NK-92 treated with Interleukin-12 subunit alpha and Interleukin-12 subunit beta, amount 100 ng/mL, for 24 hours (cell line): ENCODE results near the gene REX1BD.
A peak's percentile ranks its signal among the peaks of the same experiment; 100 is the strongest.

Experiments used
- DNase-seq: peaks from one replicate; lab custom pipeline; 2025; lab: John Stamatoyannopoulos, UW

The REX1BD gene

GRCh38 chr19:18613589-18614234 lies 25.1 kb downstream of the REX1BD start:
- no peak for DNase-seq

GRCh38 chr19:18616023-18616422 lies 27.4 kb downstream of the REX1BD start:
- DNase-seq, result no peak

DNA sequence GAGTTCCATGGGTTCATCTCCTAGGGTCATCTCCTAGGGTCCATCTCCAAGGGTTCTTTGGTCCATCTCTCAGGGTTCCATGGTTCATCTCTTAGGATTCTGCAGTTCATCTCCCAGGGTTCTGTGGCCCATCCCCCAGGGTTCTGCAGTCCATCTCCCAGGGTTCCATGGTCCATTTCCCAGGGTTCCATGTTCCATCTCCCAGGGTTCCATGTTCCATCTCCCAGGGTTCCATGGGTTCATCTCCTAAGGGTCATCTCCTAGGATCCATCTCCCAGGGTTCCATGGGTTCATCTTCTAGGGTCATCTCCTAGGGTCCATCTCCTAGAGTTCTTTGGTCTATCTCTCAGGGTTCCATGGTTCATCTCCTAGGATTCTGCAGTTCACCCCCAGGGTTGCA lies 29.0 kb downstream of the REX1BD start:
- no peak for DNase-seq

- DNase-seq, result no peak
Measured at GRCh38 chr19:18618236-18618635, 29.6 kb downstream of the REX1BD start.

DNA sequence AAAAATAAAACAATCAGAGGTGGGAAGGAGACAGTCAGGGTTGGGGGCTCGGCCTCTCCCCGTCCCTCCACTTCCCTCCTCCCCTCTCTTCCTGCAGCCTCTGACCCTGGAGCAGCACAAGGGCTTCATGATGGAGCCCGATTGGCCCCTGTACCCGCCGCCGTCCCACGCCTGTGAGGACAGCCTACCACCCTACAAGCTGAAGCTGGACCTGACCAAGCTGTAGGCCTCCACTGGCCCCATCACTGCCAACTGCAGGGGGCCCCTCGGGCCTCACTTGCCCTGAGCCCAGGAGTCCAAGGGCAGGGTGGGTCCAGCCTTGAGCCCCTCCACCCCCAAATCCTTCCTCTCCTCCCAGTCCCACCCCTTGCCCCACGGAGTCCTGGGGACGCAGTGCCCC lies 31.7 kb downstream of the REX1BD start:
- DNase-seq, result no peak

DNA sequence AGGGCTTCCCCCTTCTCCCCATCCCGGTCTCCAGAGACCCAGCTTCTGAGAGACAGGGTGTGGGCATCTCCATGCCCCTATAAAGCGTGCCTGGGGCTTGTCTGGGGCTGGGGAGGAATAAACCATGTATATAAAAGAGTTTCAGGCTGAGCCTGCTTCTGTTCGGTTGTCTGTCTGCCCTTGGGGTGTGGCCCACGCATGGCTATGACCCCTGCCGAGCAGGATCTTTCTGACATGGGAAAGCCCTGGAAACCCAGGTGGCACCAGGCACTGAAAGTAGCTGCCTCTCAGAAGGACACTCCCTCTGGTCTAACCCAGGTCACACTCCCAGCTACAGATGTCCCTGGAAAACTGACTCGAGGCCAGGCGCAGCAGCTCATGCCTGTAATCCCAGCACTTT lies 32.3 kb downstream of the REX1BD start:
- DNase-seq, result no peak

DNA sequence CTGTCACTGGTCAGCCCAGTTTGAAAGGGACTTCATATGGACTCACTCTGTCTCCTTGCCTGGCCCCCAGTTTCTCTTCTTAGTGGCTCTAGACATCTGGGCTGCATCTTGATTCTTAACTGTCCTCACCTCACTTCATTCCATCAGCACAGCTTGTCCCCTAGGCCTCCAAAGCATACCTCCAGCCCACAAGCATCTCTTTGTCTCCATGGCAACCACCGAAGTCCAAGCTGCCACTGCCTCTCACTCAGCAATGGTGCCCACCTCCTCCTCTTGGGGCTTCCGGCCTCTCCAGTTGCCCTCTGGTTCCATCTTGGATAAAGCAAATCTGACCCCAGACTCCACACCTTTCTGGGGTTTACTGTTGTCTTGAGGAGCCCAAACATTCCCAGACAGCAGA lies 38.3 kb downstream of the REX1BD start:
- no peak for DNase-seq

GRCh38 chr19:18629166-18630088 lies 40.8 kb downstream of the REX1BD start:
- no peak for DNase-seq

DNA sequence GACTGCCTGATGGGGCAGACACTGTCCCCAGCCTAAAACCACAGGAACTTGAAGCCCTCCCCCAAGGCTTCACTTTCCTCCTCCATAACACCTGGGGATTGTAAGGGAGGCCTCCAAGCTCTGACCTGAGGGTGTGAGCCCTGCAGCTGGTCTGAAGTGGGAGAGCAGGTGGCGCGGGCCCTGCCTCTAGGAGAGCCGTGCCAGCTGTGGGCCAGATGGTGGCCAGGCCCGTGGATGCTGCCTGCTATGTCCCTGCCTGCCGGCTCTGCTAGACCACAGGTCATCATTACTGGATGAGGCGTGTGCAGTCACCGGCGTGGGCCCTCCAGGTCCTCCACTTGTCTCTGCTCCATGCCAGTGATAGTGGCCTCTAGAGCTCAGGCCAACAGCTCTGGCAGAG lies 44.7 kb downstream of the REX1BD start:
- DNase-seq, result no peak

- no peak for DNase-seq
Measured at GRCh38 chr19:18634612-18635297, 46.2 kb downstream of the REX1BD start.

GRCh38 chr19:18635831-18636182 lies 47.2 kb downstream of the REX1BD start:
- no peak for DNase-seq

GRCh38 chr19:18636183-18636968 lies 47.8 kb downstream of the REX1BD start:
- peak; percentile 97 for DNase-seq

DNA sequence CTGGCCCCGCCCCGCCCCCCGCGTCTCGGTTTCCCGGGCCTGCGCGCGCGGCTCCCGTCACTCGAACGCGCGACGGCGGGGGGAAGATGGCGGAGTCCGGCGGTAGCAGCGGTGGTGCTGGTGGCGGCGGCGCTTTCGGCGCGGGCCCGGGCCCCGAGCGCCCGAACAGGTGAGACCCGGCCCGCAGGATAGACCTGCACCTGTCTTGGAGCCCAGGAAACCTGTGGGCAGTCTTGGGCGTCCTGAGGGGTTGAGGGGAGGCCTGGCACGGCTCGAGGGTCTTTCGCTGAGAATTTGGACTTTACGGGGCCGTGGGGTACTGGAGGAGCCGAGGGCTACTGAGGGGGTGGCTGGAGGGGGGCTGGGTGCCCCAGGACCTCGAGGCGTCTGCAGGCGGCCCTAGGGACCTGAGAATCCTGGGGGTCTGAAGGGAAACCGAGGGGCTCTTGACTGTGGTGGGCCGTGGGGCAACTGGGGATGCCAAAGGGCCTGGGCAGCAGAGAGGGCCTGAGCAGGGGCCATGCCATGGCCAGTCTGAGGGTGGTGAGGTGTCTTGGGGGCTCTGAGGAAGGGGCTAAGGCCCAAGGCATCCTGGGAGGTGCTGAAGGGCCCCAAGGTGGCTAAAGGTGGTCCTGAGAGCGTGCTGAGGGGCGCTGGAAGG lies 48.5 kb downstream of the REX1BD start, which contains the start of gene KLHL26:
Gene KLHL26, plus strand, starts transcription at position 60 of the 661 bp plus-strand sequence. Its CDS starts 27 bp downstream, at position 87.
- DNase-seq, result no peak

DNA sequence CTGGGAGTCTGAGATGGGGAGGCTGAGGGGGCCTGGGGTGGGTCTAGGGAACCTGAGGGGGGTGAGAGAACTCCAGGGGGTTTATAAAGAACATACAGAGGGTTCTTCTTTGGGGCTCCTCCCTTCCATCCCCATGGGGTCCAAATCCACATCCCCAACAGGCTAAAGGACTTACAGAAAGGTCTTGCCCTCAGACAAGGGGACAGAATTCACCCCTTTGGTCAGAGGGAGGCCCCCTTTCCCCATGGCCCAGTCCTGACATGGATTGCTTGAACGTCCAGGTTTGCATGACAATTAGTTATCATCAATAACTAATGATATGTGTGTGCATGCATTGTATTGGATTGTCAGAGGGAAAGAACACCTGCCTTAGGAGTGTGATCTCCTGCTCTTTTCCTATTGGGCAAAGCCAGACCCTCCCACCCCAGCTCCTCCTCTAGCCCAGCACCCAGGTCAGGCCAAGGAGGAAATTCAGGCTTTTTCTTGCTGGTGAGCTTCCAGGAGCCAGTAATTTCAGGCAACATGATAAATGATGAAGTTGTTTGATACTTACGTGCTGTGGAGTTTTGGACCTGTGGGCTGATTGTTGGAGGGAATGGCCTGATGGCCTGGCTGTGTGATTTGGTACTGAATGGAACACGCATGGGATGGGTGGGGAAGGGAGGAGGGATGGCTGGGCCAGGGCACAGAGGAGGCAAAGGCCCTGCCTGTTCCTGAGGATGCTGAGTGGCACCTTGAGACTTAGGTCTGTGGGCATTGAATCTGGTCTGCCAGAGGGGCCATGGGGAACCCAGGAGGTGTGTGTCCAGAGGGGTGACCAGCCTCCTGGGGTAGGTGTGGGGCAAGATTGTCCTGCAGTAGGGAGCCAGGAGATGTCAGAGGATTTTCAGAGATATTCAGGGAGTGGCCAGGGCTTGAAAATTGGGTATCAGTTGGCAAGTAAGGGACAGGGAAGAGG lies 49.4 kb downstream of the REX1BD start:
- no peak for DNase-seq

GRCh38 chr19:18639706-18640243 lies 51.2 kb downstream of the REX1BD start:
- no peak for DNase-seq
